CD14-positive monocyte (primary cell): Measurements from ENCODE around the gene MR1. TPM values are rescaled to one million over a fixed set of nuclear protein-coding genes. Genes with fewer than 3 reads are reported as not detected.
A peak's percentile ranks its signal among the peaks of the same experiment; 100 is the strongest.

Source experiments
- DNase-seq, 3 donors: peaks; one replicate each; pipeline ENCODE4 v3.0.0-alpha.2; 2011 to 2022
- H2AFZ ChIP-seq: 2 replicates; pipeline ENCODE4 v1.6.0; 2012; ENCODE audit warnings: mild to moderate bottlenecking, low read depth, low read length, inconsistent platforms; ENCODE audit not compliant: insufficient read depth, poor library complexity, severe bottlenecking
- H3K27ac ChIP-seq, 2 donors: 1 replicate in 1 of 2; 2 replicates in 1 of 2; pipeline ENCODE4 v1.5.1; 2012 to 2013; ENCODE audit warnings: low read length in 2 of 2, control low read depth in 1 of 2, inconsistent platforms in 1 of 2, low read depth in 1 of 2, mild to moderate bottlenecking in 1 of 2
- H3K27me3 ChIP-seq, 2 donors: one replicate each; pipeline versions ENCODE4 v1.6.0 to v1.6.1; 2011 to 2013; ENCODE audit warnings: low read length in 2 of 2; ENCODE audit not compliant: control insufficient read depth in 2 of 2, insufficient read depth in 2 of 2
- H3K36me3 ChIP-seq, 2 donors: replicated peaks in 1 of 2; 1 replicate in 1 of 2; 2 replicates in 1 of 2; pipeline versions ENCODE4 v1.5.1 to v1.6.1; 2012 to 2013; ENCODE audit warnings: low read length in 2 of 2, control low read depth in 1 of 2, inconsistent platforms in 1 of 2, mild to moderate bottlenecking in 1 of 2; ENCODE audit not compliant: insufficient read depth in 2 of 2, control insufficient read depth in 1 of 2
- H3K4me1 ChIP-seq, 2 donors: 1 replicate in 1 of 2; 2 replicates in 1 of 2; pipeline versions ENCODE4 v1.5.1 to v1.6.1; 2012 to 2013; ENCODE audit warnings: low read length in 2 of 2, control low read depth in 1 of 2, inconsistent platforms in 1 of 2, mild to moderate bottlenecking in 1 of 2, moderate library complexity in 1 of 2; ENCODE audit not compliant: insufficient read depth in 2 of 2, control insufficient read depth in 1 of 2
- H3K4me2 ChIP-seq: replicated peaks from 2 replicates; pipeline ENCODE3; 2012; ENCODE audit warnings: low read length, moderate library complexity, mild to moderate bottlenecking; ENCODE audit not compliant: poor library complexity, severe bottlenecking; ENCODE audit errors: extremely low read depth
- H3K4me3 ChIP-seq, 3 experiments: fragments of 200-600 bp in 1 of 3; sonication (generic) in 1 of 3; replicated peaks in 1 of 3; 1 replicate in 2 of 3; 2 replicates in 1 of 3; pipeline ENCODE4 v1.5.1; 2011 to 2013; ENCODE audit warnings: low read length in 3 of 3, mild to moderate bottlenecking in 3 of 3, control low read depth in 2 of 3, low read depth in 2 of 3, inconsistent platforms in 1 of 3, moderate library complexity in 1 of 3
- H3K79me2 ChIP-seq: 2 replicates; pipeline ENCODE4 v1.6.0; 2012; ENCODE audit warnings: mild to moderate bottlenecking, control low read depth, inconsistent platforms, low read length, moderate library complexity; ENCODE audit not compliant: insufficient read depth
- H3K9ac ChIP-seq: 2 replicates; pipeline ENCODE4 v1.6.0; 2017; ENCODE audit warnings: low read length, mild to moderate bottlenecking; ENCODE audit not compliant: insufficient read depth, poor library complexity, severe bottlenecking
- H3K9me3 ChIP-seq, 2 donors: replicated peaks in 1 of 2; 1 replicate in 1 of 2; 2 replicates in 1 of 2; pipeline versions ENCODE4 v1.5.1 to v1.6.1; 2012 to 2013; ENCODE audit warnings: low read length in 2 of 2, control low read depth in 1 of 2; ENCODE audit not compliant: control insufficient read depth in 1 of 2, insufficient read depth in 1 of 2
- H4K20me1 ChIP-seq: 2 replicates; pipeline ENCODE4 v1.6.0; 2012; ENCODE audit warnings: mild to moderate bottlenecking, low read length, control low read depth, moderate library complexity; ENCODE audit not compliant: insufficient read depth
- H3K27ac Mint-ChIP-seq, 7 donors: one replicate each; pipeline ENCODE4 v1.8.0; 2020; ENCODE audit warnings: mild to moderate bottlenecking in 7 of 7, mixed read lengths in 7 of 7, moderate library complexity in 6 of 7, inconsistent platforms in 2 of 7
- H3K27me3 Mint-ChIP-seq, 3 donors: one replicate each; pipeline ENCODE4 v1.8.0; 2021 to 2022; ENCODE audit warnings: low read depth in 3 of 3, mild to moderate bottlenecking in 3 of 3, mixed read lengths in 3 of 3, moderate library complexity in 3 of 3, inconsistent platforms in 1 of 3
- H3K36me3 Mint-ChIP-seq, 2 donors: one replicate each; pipeline ENCODE4 v1.8.0; 2020; ENCODE audit warnings: mixed read lengths in 2 of 2, inconsistent platforms in 1 of 2, mild to moderate bottlenecking in 1 of 2
- H3K4me1 Mint-ChIP-seq: one replicate; pipeline ENCODE4 v1.8.0; 2020; ENCODE audit warnings: mild to moderate bottlenecking, mixed read lengths
- H3K4me3 Mint-ChIP-seq, 2 donors: one replicate each; pipeline ENCODE4 v1.8.0; 2020; ENCODE audit warnings: mild to moderate bottlenecking in 2 of 2, mixed read lengths in 2 of 2, moderate library complexity in 1 of 2
- H3K9me3 Mint-ChIP-seq, 7 donors: one replicate each; pipeline ENCODE4 v1.8.0; 2020 to 2022; ENCODE audit warnings: mixed read lengths in 7 of 7, mild to moderate bottlenecking in 6 of 7, moderate library complexity in 6 of 7, inconsistent platforms in 2 of 7
- CTCF ChIP-seq: fragments of 200-600 bp; IDR thresholded peaks from one replicate; pipeline ENCODE4 v1.8.0; 2022; ENCODE audit warnings: antibody characterized with exemption, mild to moderate bottlenecking
- WGBS: methylation state at CpG from one replicate; pipeline ENCODE4 v1.1.5; 2013; ENCODE audit warnings: missing lambda C conversion rate; ENCODE audit not compliant: insufficient coverage; 5-methylcytosine and 5-hydroxymethylcytosine counted together
- intact Hi-C, 2 donors: fragments of 100-400 bp; cut with micrococcal nuclease; formaldehyde crosslinking; loops; one replicate each; pipeline versions ENCODE4 v1.15.0 to v1.15.1; 2023
- polyA plus RNA-seq, 3 donors: library from polyadenylated mRNA; depleted of rRNA in 1 of 3; unstranded in 2 of 3; stranded (reverse) in 1 of 3; fragments of 300-500 nt in 2 of 3; fragments of >200 nt in 1 of 3; fragmentation: Illumina TruSeq in 2 of 3; gene quantifications; 1 replicate in 2 of 3; 2 replicates in 1 of 3; pipeline ENCODE4 v1.2.3, GENCODE V29; 2012 to 2021

Gene MR1
- polyA plus RNA-seq, 3 donors: 17.7 to 46.9 (median 40.9) TPM

- no peaks in the 10 kb centered on the region for H3K36me3 ChIP-seq
- H3K4me1 Mint-ChIP-seq: peaks cover 55% of the 10 kb centered on the region
- peaks cover 0 to 3% of the 10 kb centered on the region in 2 donors for H3K36me3 Mint-ChIP-seq
- H3K27ac ChIP-seq: no peak overlapping the region
- H3K4me1 ChIP-seq: peaks cover 45 to 58% of the 10 kb centered on the region in 2 donors
- H3K79me2 ChIP-seq: no peaks in the 10 kb centered on the region
- intact Hi-C loops: loop anchor here in 1 of 2 donors (5.0 kb wide), 1 partner anchor 36 kb away; no protein-coding TSS in a partner anchor
- H3K4me2 ChIP-seq: peak overlapping the region; percentile 74
- H4K20me1 ChIP-seq: no peaks in the 10 kb centered on the region
- H3K9me3 Mint-ChIP-seq: peaks cover 0 to 1% (median 0%) of the 10 kb centered on the region in 7 donors
- peak overlapping the region; percentile 21 to 89 (median 79) for H3K27ac Mint-ChIP-seq
- WGBS: 67% methylated on average over 1 of the region's 3 CpGs
- H3K4me3 Mint-ChIP-seq: peak overlapping the region; percentile 73 to 88
- no peak for DNase-seq
- TF ChIP-seq CTCF: no peak
- H3K27me3 Mint-ChIP-seq: peaks cover 18 to 29% (median 19%) of the 10 kb centered on the region in 3 donors
- H3K9me3 ChIP-seq: no peaks in the 10 kb centered on the region
- H3K4me3 ChIP-seq: peak overlapping the region in 1 of 3 experiments; percentile 66
- H3K9ac ChIP-seq: no peak overlapping the region
- peaks cover 0 to 11% of the 10 kb centered on the region in 2 donors for H3K27me3 ChIP-seq
- H2AFZ ChIP-seq: peak overlapping the region; percentile 65
Observed at GRCh38 chr1:181106022-181106312, 72.2 kb downstream of the MR1 start.

DNA sequence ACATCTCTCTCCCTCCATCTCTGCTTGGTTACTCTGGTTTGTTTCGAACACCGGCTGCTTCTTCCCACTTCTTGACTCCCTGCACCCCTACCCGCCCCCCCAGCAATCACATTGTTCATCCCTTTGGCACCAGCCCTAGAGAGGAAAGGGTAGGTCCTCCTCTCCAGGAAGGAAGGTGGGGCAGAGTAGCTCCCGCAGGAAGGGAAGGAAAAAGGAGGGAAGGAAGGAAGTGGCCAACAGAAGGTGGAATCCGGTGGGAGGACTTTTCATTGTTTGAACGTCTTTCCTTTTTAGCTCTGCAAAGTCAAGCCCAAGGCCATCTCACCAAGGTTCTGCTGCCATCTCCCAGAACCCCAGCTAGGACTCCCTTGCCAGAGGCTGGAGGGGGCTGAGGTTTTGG lies 72.7 kb downstream of the MR1 start:
- DNase-seq: no peak
- H4K20me1 ChIP-seq: no peaks in the 10 kb centered on the region
- TF ChIP-seq CTCF: no peak
- no peaks in the 10 kb centered on the region for H3K9me3 ChIP-seq
- intact Hi-C loops: loop anchor here in 1 of 2 donors (5.0 kb wide), 1 partner anchor 36 kb away; no protein-coding TSS in a partner anchor
- no peaks in the 10 kb centered on the region for H3K79me2 ChIP-seq
- Mint-ChIP-seq H3K36me3 (peaks cover 0 to 3% of the 10 kb centered on the region in 2 donors), H3K9me3 (peaks cover 0 to 1% (median 0%) of the 10 kb centered on the region in 7 donors), H3K4me3 (peak overlapping the region in 1 of 2 donors; percentile 88), H3K27me3 (peaks cover 18 to 29% (median 19%) of the 10 kb centered on the region in 3 donors), H3K4me1 (peaks cover 52% of the 10 kb centered on the region), H3K27ac (peak overlapping the region in 2 of 7 donors; percentile 43 to 79)
- peaks cover 0 to 11% of the 10 kb centered on the region in 2 donors for H3K27me3 ChIP-seq
- H3K9ac ChIP-seq: no peak overlapping the region
- no peaks in the 10 kb centered on the region for H3K36me3 ChIP-seq
- 0% methylated on average over 3 of the region's 6 CpGs for WGBS
- H3K4me2 ChIP-seq: no peak overlapping the region
- no peak overlapping the region for H2AFZ ChIP-seq
- peaks cover 40 to 53% of the 10 kb centered on the region in 2 donors for H3K4me1 ChIP-seq
- no peak overlapping the region for H3K27ac ChIP-seq
- H3K4me3 ChIP-seq: no peak overlapping the region
